Measurements from ENCODE around the gene CYB5R3.

DNA sequence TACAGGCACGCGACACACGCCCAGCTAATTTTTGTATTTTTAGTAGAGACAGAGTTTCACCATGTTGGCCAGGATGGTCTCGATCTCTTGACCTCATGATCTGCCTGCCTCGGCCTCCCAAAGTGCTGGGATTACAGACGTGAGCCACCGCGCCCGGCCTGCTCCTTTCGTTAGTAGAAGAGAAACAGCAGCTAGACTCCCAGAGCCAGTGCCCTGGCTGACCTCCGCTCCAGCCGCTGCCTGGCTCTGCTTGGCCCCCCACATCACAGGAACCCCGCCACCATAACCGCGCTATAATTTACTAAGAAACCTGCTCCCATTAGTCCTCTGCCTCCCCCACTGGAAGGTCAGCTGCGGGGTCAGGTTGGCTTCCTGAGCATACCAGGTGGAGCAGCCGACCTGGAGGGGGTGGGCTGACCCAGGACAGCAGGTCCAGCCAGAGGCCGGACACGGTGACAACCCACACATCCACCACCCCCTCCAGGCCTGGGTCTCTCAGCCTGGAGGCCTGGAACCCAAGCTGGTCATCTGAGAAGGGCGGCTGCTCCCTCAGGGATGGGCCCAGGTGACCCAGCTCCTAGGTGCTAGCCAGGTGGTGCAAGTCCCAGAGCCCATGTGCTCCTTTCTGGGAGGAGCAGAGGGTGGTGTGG lies 27.0 kb downstream of the CYB5R3 start:
- TF ChIP-seq, protein P1, sequence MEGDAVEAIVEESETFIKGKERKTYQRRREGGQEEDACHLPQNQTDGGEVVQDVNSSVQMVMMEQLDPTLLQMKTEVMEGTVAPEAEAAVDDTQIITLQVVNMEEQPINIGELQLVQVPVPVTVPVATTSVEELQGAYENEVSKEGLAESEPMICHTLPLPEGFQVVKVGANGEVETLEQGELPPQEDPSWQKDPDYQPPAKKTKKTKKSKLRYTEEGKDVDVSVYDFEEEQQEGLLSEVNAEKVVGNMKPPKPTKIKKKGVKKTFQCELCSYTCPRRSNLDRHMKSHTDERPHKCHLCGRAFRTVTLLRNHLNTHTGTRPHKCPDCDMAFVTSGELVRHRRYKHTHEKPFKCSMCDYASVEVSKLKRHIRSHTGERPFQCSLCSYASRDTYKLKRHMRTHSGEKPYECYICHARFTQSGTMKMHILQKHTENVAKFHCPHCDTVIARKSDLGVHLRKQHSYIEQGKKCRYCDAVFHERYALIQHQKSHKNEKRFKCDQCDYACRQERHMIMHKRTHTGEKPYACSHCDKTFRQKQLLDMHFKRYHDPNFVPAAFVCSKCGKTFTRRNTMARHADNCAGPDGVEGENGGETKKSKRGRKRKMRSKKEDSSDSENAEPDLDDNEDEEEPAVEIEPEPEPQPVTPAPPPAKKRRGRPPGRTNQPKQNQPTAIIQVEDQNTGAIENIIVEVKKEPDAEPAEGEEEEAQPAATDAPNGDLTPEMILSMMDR (IDR thresholded peaks at IDR 0.05) = no peak
- TF ChIP-seq POLR2A (IDR thresholded peaks at IDR 0.05) = no peak
